ENCODE measurements around the gene NHP2. TPM values are rescaled to one million over a fixed set of nuclear protein-coding genes. Genes with fewer than 3 reads are reported as not detected.

NHP2 gene
- total RNA-seq, 2 donors from 2014 or later = 270 to 284 TPM

GRCh38 chr5:178115136-178115813 is 38.4 kb downstream of the NHP2 start:
- TF ChIP-seq POLR2AphosphoS5 (IDR thresholded peaks at IDR 0.05) (no peak), POLR2A (IDR thresholded peaks at IDR 0.05) (no peak), CTCF (IDR thresholded peaks at IDR 0.05) (no peak)
- no peaks in the 10 kb centered on the region for H3K9me3 ChIP-seq
- no peaks in the 10 kb centered on the region for H3K4me1 ChIP-seq (replicated peaks)
- no peak for DNase-seq (ENCODE audit: low spot score)
- WGBS = 75% methylated on average over 12 of the region's 12 CpGs
- no peak overlapping the region for H3K27ac ChIP-seq
- H3K27me3 ChIP-seq (replicated peaks; ENCODE audit: insufficient read depth) = no peaks in the 10 kb centered on the region
- intact Hi-C loops (cut with DNase I) = no loop called here
- no peaks in the 10 kb centered on the region for H3K36me3 ChIP-seq
- no peak overlapping the region for H3K4me3 ChIP-seq

GRCh38 chr5:178114325-178115135 is 39.2 kb downstream of the NHP2 start:
- peak overlapping the region; percentile 28 to 48 for H3K4me3 ChIP-seq
- no peak overlapping the region for H3K27ac ChIP-seq
- intact Hi-C loops (cut with DNase I) = no loop called here
- WGBS = 22% methylated on average over 28 of the region's 28 CpGs
- DNase-seq (ENCODE audit: low spot score) = no peak
- H3K4me1 ChIP-seq (replicated peaks) = no peaks in the 10 kb centered on the region
- H3K9me3 ChIP-seq = no peaks in the 10 kb centered on the region
- H3K27me3 ChIP-seq (replicated peaks; ENCODE audit: insufficient read depth) = no peaks in the 10 kb centered on the region
- no peaks in the 10 kb centered on the region for H3K36me3 ChIP-seq
- no peak for TF ChIP-seq POLR2AphosphoS5 (IDR thresholded peaks at IDR 0.05)
- TF ChIP-seq POLR2A (IDR thresholded peaks at IDR 0.05) = no peak
- TF ChIP-seq CTCF (IDR thresholded peaks at IDR 0.05) = no peak

DNA sequence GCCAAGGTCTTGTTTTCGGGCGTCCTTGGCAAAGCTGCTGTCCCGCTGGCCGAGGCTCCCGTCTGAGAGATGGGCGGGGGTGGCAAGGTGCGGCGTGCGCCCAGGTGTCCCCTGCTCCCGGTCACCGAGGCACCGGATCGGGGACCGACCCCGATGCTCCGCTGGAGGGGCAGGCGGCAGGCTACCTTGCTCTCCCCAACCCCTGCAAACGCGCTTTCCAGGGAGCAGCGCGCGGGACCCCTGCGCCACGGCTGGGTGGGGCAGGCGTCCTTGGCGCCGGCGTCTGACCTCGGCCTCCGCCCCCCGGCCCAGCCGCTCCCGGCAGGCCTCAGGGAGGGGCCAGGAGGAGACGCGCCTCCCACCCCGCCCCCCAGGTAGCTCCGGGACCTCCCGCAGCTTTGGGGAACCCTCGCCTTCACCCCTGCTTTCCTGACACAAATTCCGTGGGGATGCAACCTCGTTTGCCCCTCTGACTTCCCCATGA is 39.8 kb downstream of the NHP2 start:
- WGBS = under 1% methylated on average over 25 of the region's 41 CpGs
- Histone ChIP-seq H3K4me3 (peak overlapping the region; percentile 28 to 48), H3K36me3 (no peaks in the 10 kb centered on the region), H3K27ac (no peak overlapping the region), H3K27me3 (replicated peaks; ENCODE audit: insufficient read depth) (no peaks in the 10 kb centered on the region), H3K4me1 (replicated peaks) (no peaks in the 10 kb centered on the region), H3K9me3 (no peaks in the 10 kb centered on the region)
- DNase-seq (ENCODE audit: low spot score) = no peak
- intact Hi-C loops (cut with DNase I) = no loop called here
- no peak for TF ChIP-seq POLR2A (IDR thresholded peaks at IDR 0.05)
- no peak for TF ChIP-seq POLR2AphosphoS5 (IDR thresholded peaks at IDR 0.05)
- TF ChIP-seq CTCF (IDR thresholded peaks at IDR 0.05) = no peak

DNA sequence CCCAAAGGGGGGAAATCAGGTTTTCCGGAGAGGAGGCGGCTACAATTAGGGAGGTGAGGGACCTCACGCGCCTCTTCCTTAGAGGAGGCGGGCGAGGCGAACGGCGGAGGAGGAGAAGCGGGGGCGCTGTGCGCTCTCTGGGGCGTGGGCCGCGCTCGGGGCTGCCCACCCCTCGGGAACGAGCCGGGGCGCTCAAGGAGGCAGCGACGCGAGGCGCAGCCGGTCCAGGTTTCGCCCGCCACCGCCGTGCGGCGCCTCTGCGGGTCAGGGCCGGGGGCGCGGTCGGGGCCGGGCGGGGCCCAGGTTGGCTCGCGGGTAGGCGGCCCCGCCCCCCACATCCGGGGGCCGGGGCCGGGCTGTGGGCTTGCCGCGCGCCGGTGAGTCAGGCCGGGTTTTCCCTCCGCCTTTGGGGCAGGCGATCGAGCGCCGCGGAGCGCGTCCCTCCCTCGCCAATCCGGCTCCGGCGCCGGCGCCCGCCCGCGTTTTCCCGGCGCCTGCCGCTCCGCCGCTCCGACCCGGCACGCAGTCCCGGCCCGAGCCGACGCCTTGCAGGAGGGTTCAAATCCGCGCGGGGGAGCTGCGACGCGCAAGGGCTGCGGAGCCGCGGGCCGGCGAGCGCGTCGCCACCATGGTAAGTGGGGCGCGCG is 40.4 kb downstream of the NHP2 start, which contains the start of gene N4BP3:
N4BP3 (plus strand) TSS at position 392 of the 647 bp plus-strand sequence. CDS start 6,052 bp downstream, outside the sequence.
- intact Hi-C loops (cut with DNase I) = no loop called here
- H3K27ac ChIP-seq = peak within 1 kb of the TSS in 1 of 2 donors; percentile 60

More for the DNA sequence above, 40.4 kb downstream of the NHP2 start, which contains the start of gene N4BP3:
- H3K9me3 ChIP-seq = no peaks in the 10 kb centered on the region
- no peaks in the 10 kb centered on the region for H3K4me1 ChIP-seq (replicated peaks)
- no peaks in the 10 kb centered on the region for H3K36me3 ChIP-seq
- TF ChIP-seq POLR2A (IDR thresholded peaks at IDR 0.05) (peak; percentile 27), CTCF (IDR thresholded peaks at IDR 0.05) (peak in 1 of 4 experiments; percentile 24), POLR2AphosphoS5 (IDR thresholded peaks at IDR 0.05) (no peak)
- H3K4me3 ChIP-seq = peak within 1 kb of the TSS; percentile 28 to 48
- 2% methylated on average over 74 of the region's 96 CpGs for WGBS
- peak; percentile 62 for DNase-seq (ENCODE audit: low spot score)
- H3K27me3 ChIP-seq (replicated peaks; ENCODE audit: insufficient read depth) = no peaks in the 10 kb centered on the region
